Smooth muscle cell (in vitro differentiated cells): ENCODE results near the gene TSPAN18. TPM values are rescaled to one million over a fixed set of nuclear protein-coding genes. Genes with fewer than 3 reads are reported as not detected.

ENCODE experiments used
- DNase-seq: peaks from one replicate; lab custom pipeline; 2025; ENCODE audit not compliant: unreplicated experiment; lab: John Stamatoyannopoulos, UW
- H2AFZ ChIP-seq: fragments of 200-600 bp; sonication (generic); 2 replicates; pipeline ENCODE4 v1.6.0; 2016; ENCODE audit warnings: antibody characterized with exemption, low read depth, mild to moderate bottlenecking
- H3F3A ChIP-seq: fragments of 200-600 bp; sonication (generic); 2 replicates; pipeline ENCODE4 v1.6.0; 2017; ENCODE audit warnings: antibody characterized with exemption, low read depth
- H3K27ac ChIP-seq: fragments of 200-600 bp; sonication (generic); 2 replicates; pipeline ENCODE4 v1.5.1; 2016; ENCODE audit warnings: low read depth, mild to moderate bottlenecking
- H3K27me3 ChIP-seq: fragments of 200-600 bp; sonication (generic); 2 replicates; pipeline ENCODE4 v1.6.1; 2016; ENCODE audit warnings: low read depth, mild to moderate bottlenecking
- H3K36me3 ChIP-seq: fragments of 200-600 bp; sonication (generic); 2 replicates; pipeline ENCODE4 v1.5.1; 2016; ENCODE audit warnings: low read depth
- H3K4me1 ChIP-seq: fragments of 200-600 bp; sonication (generic); 2 replicates; pipeline ENCODE4 v1.5.1; 2016; ENCODE audit warnings: low read depth
- H3K4me2 ChIP-seq: fragments of 200-600 bp; sonication (generic); 2 replicates; pipeline ENCODE4 v1.6.0; 2016; ENCODE audit warnings: mild to moderate bottlenecking
- H3K4me3 ChIP-seq: fragments of 200-600 bp; sonication (generic); 2 replicates; pipeline ENCODE4 v1.5.1; 2016; ENCODE audit warnings: mild to moderate bottlenecking
- H3K79me2 ChIP-seq: fragments of 200-600 bp; sonication (generic); 2 replicates; pipeline ENCODE4 v1.6.0; 2016; ENCODE audit warnings: low read depth, mild to moderate bottlenecking
- H3K9ac ChIP-seq: fragments of 200-600 bp; sonication (generic); 2 replicates; pipeline ENCODE4 v1.6.0; 2016; ENCODE audit warnings: low read depth
- H3K9me3 ChIP-seq: fragments of 200-600 bp; sonication (generic); replicated peaks from 2 replicates; pipeline ENCODE4 v1.5.1; 2016; ENCODE audit warnings: low read depth
- H4K20me1 ChIP-seq: fragments of 200-600 bp; sonication (generic); 2 replicates; pipeline ENCODE4 v1.6.0; 2016; ENCODE audit warnings: low read depth
- CTCF ChIP-seq: fragments of 200-600 bp; sonication (generic); IDR thresholded peaks from 2 replicates; pipeline ENCODE4 v1.5.1; 2017; ENCODE audit warnings: borderline replicate concordance, mild to moderate bottlenecking, antibody characterized with exemption; ENCODE audit not compliant: insufficient read depth, poor library complexity, severe bottlenecking
- WGBS: methylation state at CpG from one replicate; pipeline ENCODE4 v1.1.7; 2016; ENCODE audit warnings: low lambda C conversion rate; 5-methylcytosine and 5-hydroxymethylcytosine counted together
- polyA plus RNA-seq: library from polyadenylated mRNA; unstranded; fragments of >200 nt; fragmentation: Nextera tagmentation; extraction: Ambion mirVana; gene quantifications from 2 replicates; pipeline ENCODE4 v1.2.1, GENCODE V29; 2016
- total RNA-seq: library from RNA; depleted of rRNA; stranded (reverse); fragments of >200 nt; gene quantifications from 2 replicates; pipeline ENCODE4 v1.2.3, GENCODE V29; 2014

The TSPAN18 gene
- total and polyA plus RNA-seq, 2 experiments from 2014 or later = 3.4 to 15.3 TPM

GRCh38 chr11:44960200-44960845 lies 233.6 kb downstream of the TSPAN18 start:
- no peak for TF ChIP-seq CTCF
- H3K27ac ChIP-seq = no peak overlapping the region
- H3F3A ChIP-seq = no peaks in the 10 kb centered on the region
- no peak for DNase-seq
- 32% methylated on average over 2 of the region's 7 CpGs for WGBS
- H3K4me1 ChIP-seq = peaks cover 39% of the 10 kb centered on the region
- H3K36me3 ChIP-seq = no peaks in the 10 kb centered on the region
- no peak overlapping the region for H3K4me2 ChIP-seq
- no peaks in the 10 kb centered on the region for H4K20me1 ChIP-seq
- no peaks in the 10 kb centered on the region for H3K79me2 ChIP-seq
- H3K9ac ChIP-seq = no peak overlapping the region
- H2AFZ ChIP-seq = no peak overlapping the region
- H3K9me3 ChIP-seq = no peaks in the 10 kb centered on the region
- peaks cover 17% of the 10 kb centered on the region for H3K27me3 ChIP-seq
- H3K4me3 ChIP-seq = no peak overlapping the region

GRCh38 chr11:44962464-44962863 lies 235.7 kb downstream of the TSPAN18 start:
- Histone ChIP-seq H3K27me3 (peaks cover 5% of the 10 kb centered on the region), H3K4me2 (no peak overlapping the region), H3K4me1 (peaks cover 37% of the 10 kb centered on the region), H4K20me1 (no peaks in the 10 kb centered on the region), H3K79me2 (no peaks in the 10 kb centered on the region), H3F3A (no peaks in the 10 kb centered on the region), H3K9me3 (no peaks in the 10 kb centered on the region), H2AFZ (no peak overlapping the region), H3K27ac (no peak overlapping the region), H3K36me3 (no peaks in the 10 kb centered on the region), H3K4me3 (no peak overlapping the region), H3K9ac (no peak overlapping the region)
- WGBS = 75% methylated on average over 3 of the region's 3 CpGs
- no peak for DNase-seq
- TF ChIP-seq CTCF = no peak

- 76% methylated on average over 7 of the region's 7 CpGs for WGBS
- TF ChIP-seq CTCF = no peak
These were observed 236.4 kb downstream of the TSPAN18 start for GRCh38 chr11:44963136-44963535.

GRCh38 chr11:44963948-44964347 lies 237.2 kb downstream of the TSPAN18 start:
- Histone ChIP-seq H3K36me3 (no peaks in the 10 kb centered on the region), H4K20me1 (no peaks in the 10 kb centered on the region), H3K79me2 (no peaks in the 10 kb centered on the region), H3K9ac (no peak overlapping the region), H3K27me3 (no peaks in the 10 kb centered on the region), H3F3A (no peaks in the 10 kb centered on the region), H3K4me3 (no peak overlapping the region), H3K4me2 (no peak overlapping the region), H2AFZ (no peak overlapping the region), H3K4me1 (peaks cover 37% of the 10 kb centered on the region), H3K9me3 (no peaks in the 10 kb centered on the region), H3K27ac (no peak overlapping the region)
- TF ChIP-seq CTCF = no peak
- no peak for DNase-seq
- 89% methylated on average over 5 of the region's 5 CpGs for WGBS

More at GRCh38 chr11:44963136-44963535, 236.4 kb downstream of the TSPAN18 start:
- DNase-seq = no peak
- H2AFZ ChIP-seq = no peak overlapping the region
- H3K27ac ChIP-seq = no peak overlapping the region
- no peaks in the 10 kb centered on the region for H3K27me3 ChIP-seq
- H3K4me2 ChIP-seq = no peak overlapping the region
- H3K36me3 ChIP-seq = no peaks in the 10 kb centered on the region
- no peaks in the 10 kb centered on the region for H4K20me1 ChIP-seq
- H3K4me1 ChIP-seq = peaks cover 37% of the 10 kb centered on the region
- no peaks in the 10 kb centered on the region for H3K9me3 ChIP-seq
- no peak overlapping the region for H3K4me3 ChIP-seq
- no peak overlapping the region for H3K9ac ChIP-seq
- H3F3A ChIP-seq = no peaks in the 10 kb centered on the region
- no peaks in the 10 kb centered on the region for H3K79me2 ChIP-seq
